K562 (cell line): ENCODE measurements around the gene MBNL2. TPM values are rescaled to one million over a fixed set of nuclear protein-coding genes. Genes with fewer than 3 reads are reported as not detected.

Experiments used
- ATAC-seq: fragments of 200-7000 bp; cut with Tn5 transposase; 3 replicates; pipeline ENCODE4 v1.9.1; 2020; ENCODE audit warnings: moderate library complexity
- BruUV-seq: library from RNA; stranded (reverse); fragments of 400-500 nt; replicated peaks from 2 replicates; lab custom pipeline; 2021; lab: Mats Ljungman, UMichigan
- CTCF ChIA-PET: fragments of 300-600 bp; formaldehyde crosslinking; extraction: SDS; loops from one replicate; lab custom pipeline; 2021; ENCODE audit warnings: low intra/inter-chr PET ratio; lab: Yijun Ruan, JAX
- POLR2A ChIA-PET: fragments of 300-600, 350-650 bp; sonication (Branson Sonifier 250); formaldehyde crosslinking; extraction: SDS; loops from one replicate; lab custom pipeline; 2021; ENCODE audit warnings: antibody characterized with exemption, inconsistent platforms; lab: Yijun Ruan, JAX
- DNase-seq, 4 experiments: peaks; one replicate each; pipeline versions ENCODE4 v3.0.0 to v3.0.0-alpha.2; 2011 to 2018; ENCODE audit warnings: low spot score in 3 of 4, mixed read lengths in 3 of 4; ENCODE audit errors: extremely low read depth in 1 of 4
- FAIRE-seq: peaks from 2 replicates; lab custom pipeline; 2011; peaks lifted over from hg19 to GRCh38; lab: Jason Lieb, UNC
- H2AFZ ChIP-seq: 2 replicates; pipeline ENCODE4 v1.6.0; 2011; ENCODE audit warnings: low read depth, low read length, control low read depth, inconsistent platforms
- H3K27ac ChIP-seq: fragments of 200-600 bp; 3 replicates; pipeline ENCODE4 v1.8.0; 2011; ENCODE audit warnings: low read depth, mild to moderate bottlenecking, control low read depth, inconsistent platforms, low read length, moderate library complexity, mixed read lengths; ENCODE audit errors: extremely low read depth
- H3K27me3 ChIP-seq, 2 experiments: fragments of 300-600 bp in 1 of 2; 2 replicates in 1 of 2; 3 replicates in 1 of 2; pipeline versions ENCODE4 v1.6.0 to v1.8.0; 2011; ENCODE audit warnings: inconsistent platforms in 2 of 2, low read length in 2 of 2, mild to moderate bottlenecking in 1 of 2, mixed read lengths in 1 of 2, moderate library complexity in 1 of 2; ENCODE audit not compliant: control insufficient read depth in 2 of 2, insufficient read depth in 2 of 2
- H3K36me3 ChIP-seq: fragments of 300-600 bp; 3 replicates; pipeline ENCODE4 v1.8.0; 2011; ENCODE audit warnings: mild to moderate bottlenecking, low read length, inconsistent platforms; ENCODE audit not compliant: control insufficient read depth, insufficient read depth
- H3K4me1 ChIP-seq, 2 experiments: fragments of 200-600 bp in 1 of 2; replicated peaks in 1 of 2; 2 replicates in 1 of 2; 3 replicates in 1 of 2; pipeline versions ENCODE4 v1.5.1 to v1.8.0; 2011; ENCODE audit warnings: inconsistent platforms in 2 of 2, low read length in 2 of 2, mild to moderate bottlenecking in 1 of 2, mixed read lengths in 1 of 2, moderate library complexity in 1 of 2; ENCODE audit not compliant: control insufficient read depth in 2 of 2, insufficient read depth in 2 of 2
- H3K4me2 ChIP-seq: 2 replicates; pipeline ENCODE4 v1.6.1; 2011; ENCODE audit warnings: low read length, control low read depth, inconsistent platforms, mixed read lengths; ENCODE audit not compliant: insufficient read depth
- H3K4me3 ChIP-seq: fragments of 200-600 bp; sonication (generic), shearing (Covaris generic); 2 replicates; pipeline ENCODE4 v1.5.1; 2016; ENCODE audit warnings: control low read depth, inconsistent platforms
- H3K79me2 ChIP-seq: fragments of 200-600 bp; 3 replicates; pipeline ENCODE4 v1.8.0; 2011; ENCODE audit warnings: low read length, inconsistent platforms; ENCODE audit not compliant: control insufficient read depth, insufficient read depth
- H3K9ac ChIP-seq, 2 experiments: 2 replicates each; pipeline versions ENCODE4 v1.6.0 to v1.6.1; 2011; ENCODE audit warnings: low read depth in 2 of 2, low read length in 2 of 2, control low read depth in 1 of 2, inconsistent platforms in 1 of 2, mild to moderate bottlenecking in 1 of 2, mixed read lengths in 1 of 2; ENCODE audit not compliant: insufficient read depth in 1 of 2
- H3K9me1 ChIP-seq: one replicate; pipeline ENCODE4 v1.6.0; 2011; ENCODE audit warnings: inconsistent platforms, mild to moderate bottlenecking, low read length, moderate library complexity; ENCODE audit not compliant: control insufficient read depth, insufficient read depth
- H3K9me3 ChIP-seq: replicated peaks from 2 replicates; pipeline ENCODE4 v1.5.1; 2011; ENCODE audit warnings: low read depth, low read length, inconsistent platforms; ENCODE audit not compliant: control insufficient read depth, insufficient read depth
- H4K20me1 ChIP-seq: replicated peaks from 2 replicates; pipeline ENCODE4 v1.6.1; 2011; ENCODE audit warnings: low read length, inconsistent platforms, mixed read lengths; ENCODE audit not compliant: control insufficient read depth, insufficient read depth
- CBX8 ChIP-seq: fragments of 200-600 bp; sonication (generic); IDR thresholded peaks from 2 replicates; pipeline ENCODE4 v1.6.1; 2012; ENCODE audit warnings: borderline replicate concordance, mixed run types, low read depth, mild to moderate bottlenecking, moderate library complexity, mixed read lengths, low read length, control low read depth, inconsistent platforms; ENCODE audit not compliant: poor library complexity, severe bottlenecking; ENCODE audit errors: extremely low read depth
- EP400 ChIP-seq: fragments of 450-650 bp; IDR thresholded peaks from 2 replicates; pipeline ENCODE4 v1.6.1; 2017; ENCODE audit warnings: antibody characterized with exemption, mild to moderate bottlenecking, moderate library complexity
- MCM3 ChIP-seq: fragments of 450-650 bp; IDR thresholded peaks from 2 replicates; pipeline ENCODE4 v1.6.1; 2016
- SAFB ChIP-seq: fragments of 200-400 bp; formaldehyde crosslinking; IDR thresholded peaks from 2 replicates; pipeline ENCODE4 v1.6.1; 2017; ENCODE audit warnings: low read depth, low read length, borderline replicate concordance
- ZBTB2 ChIP-seq: fragments of 450-650 bp; IDR thresholded peaks from 2 replicates; pipeline ENCODE4 v1.6.1; 2016; ENCODE audit warnings: antibody characterized with exemption
- ZNF263 ChIP-seq: sonication (generic); formaldehyde crosslinking; IDR thresholded peaks from 2 replicates; pipeline ENCODE4 v1.8.0; 2022; ENCODE audit warnings: mild to moderate bottlenecking, missing genetic modification reagents, borderline replicate concordance
- ZNF3 ChIP-seq: fragments of 250-450 bp; sonication (Bioruptor Pico); IDR thresholded peaks from 2 replicates; pipeline ENCODE4 v1.5.0; 2021; ENCODE audit warnings: mild to moderate bottlenecking, moderate library complexity
- ZNF449 ChIP-seq: fragments of 250-450 bp; sonication (Bioruptor Pico); IDR thresholded peaks from 2 replicates; pipeline ENCODE4 v1.8.0; 2022; ENCODE audit warnings: moderate library complexity, mild to moderate bottlenecking, inconsistent platforms
- WGBS: fragments of 100-300 bp; shearing (Covaris generic); methylation state at CpG from one replicate; pipeline ENCODE4 v1.1.6; 2016; ENCODE audit warnings: low coverage, mixed read lengths; ENCODE audit not compliant: insufficient coverage; ENCODE audit errors: missing lambda C conversion rate; 5-methylcytosine and 5-hydroxymethylcytosine counted together
- in situ Hi-C: fragments of 300-500 bp; cut with MboI; formaldehyde crosslinking; loops from 4 replicates; pipeline ENCODE4 v1.15.0; 2018; ENCODE audit warnings: inconsistent platforms, mixed read lengths
- intact Hi-C: fragments of 100-400 bp; cut with micrococcal nuclease; formaldehyde crosslinking; loops from 2 replicates; pipeline ENCODE4 v1.14.2; 2022
- polyA plus RNA-seq, 8 experiments: library from polyadenylated mRNA; depleted of rRNA in 4 of 8; stranded (reverse) in 5 of 8; unstranded in 3 of 8; fragments of >200 nt; fragmentation: Nextera tagmentation in 2 of 8; fragmentation: Illumina TruSeq in 1 of 8; extraction: Ambion mirVana in 2 of 8; extraction: Trizol in 1 of 8; gene quantifications; 2 replicates each; pipeline versions ENCODE4 v1.2.1 to v1.2.3, GENCODE V29; 2011 to 2014; ENCODE audit warnings: inconsistent platforms in 1 of 8, missing spikeins in 1 of 8
- total RNA-seq, 7 experiments: library from RNA; depleted of rRNA in 6 of 7; stranded (reverse); fragments of >200 nt in 6 of 7; fragmentation: Illumina TruSeq in 2 of 7; extraction: Trizol in 2 of 7; gene quantifications; 2 replicates each; pipeline versions ENCODE4 v1.2.1 to v1.2.3, GENCODE V29; 2011 to 2021; ENCODE audit warnings: low replicate concordance in 1 of 7
- TF ChIP-seq, protein P1 (sequence below): fragments of 450-650 bp; IDR thresholded peaks from 2 replicates; pipeline ENCODE4 v1.6.1; 2017; ENCODE audit warnings: mild to moderate bottlenecking, moderate library complexity

The MBNL2 gene
- total and polyA plus RNA-seq, 9 of the 15 experiments (the other 6 are each of a cell fraction or from before 2014, with no cell fraction given) = 7.0 to 24.8 (median 13.8) TPM

DNA sequence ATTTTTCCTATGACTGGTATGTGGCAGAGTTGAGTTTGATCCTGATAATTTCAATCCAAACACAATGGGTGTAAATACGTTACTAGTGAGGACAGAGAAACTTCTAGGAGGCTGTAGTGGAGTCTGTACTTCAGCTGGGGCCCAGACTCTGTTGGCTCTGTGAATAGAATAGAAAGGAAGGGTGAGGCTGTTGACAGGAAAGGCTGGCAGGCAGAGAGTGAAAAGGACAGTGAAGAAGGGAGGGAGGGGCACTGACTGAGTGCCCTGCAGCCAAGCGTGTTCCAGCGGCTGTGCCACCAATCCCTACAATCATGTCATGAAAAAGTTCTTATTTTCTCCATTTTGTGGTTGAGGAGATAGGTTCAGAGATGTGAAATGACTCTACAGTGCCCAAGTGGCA, 80.5 kb downstream of the MBNL2 start:
- Histone ChIP-seq H3K27me3 (no peaks in the 10 kb centered on the region), H3K4me3 (no peak overlapping the region), H3K27ac (no peak overlapping the region), H4K20me1 (0 out of 2 replicates have a peak, but pooled peaks cover 3% of the 10 kb centered on the region), H3K9ac (no peak overlapping the region), H3K4me2 (no peak overlapping the region), H3K36me3 (no peaks in the 10 kb centered on the region; the same call in 2 of the 3 replicates), H3K79me2 (peaks cover 20% of the 10 kb centered on the region; the same call in 2 of the 3 replicates), H3K4me1 (no peaks in the 10 kb centered on the region; a peak in 2 of 5 replicates), H3K9me3 (no peaks in the 10 kb centered on the region), H3K9me1 (no peaks in the 10 kb centered on the region), H2AFZ (no peak overlapping the region)
- no peak for FAIRE-seq
- 72% methylated on average over 3 of the region's 3 CpGs for WGBS
- no peak for DNase-seq
- no peak for ATAC-seq
- ChIA-PET POLR2A (interaction anchor here (0.6 to 1.1 kb wide), 2 partner anchors 101 to 111 kb away, joined by 4 read pairs; no protein-coding TSS in a partner anchor), CTCF (no interaction called here)
- in situ Hi-C loops (no loop called here), intact Hi-C loops (no loop called here)
- TF ChIP-seq ZNF263 (CRISPR knock-in tag) (no peak), ZNF3 (no peak), ZBTB2 (no peak), SAFB (no peak), CBX8 (no peak), EP400 (no peak), MCM3 (no peak), ZNF449 (CRISPR knock-in tag) (no peak)
- TF ChIP-seq, protein P1, sequence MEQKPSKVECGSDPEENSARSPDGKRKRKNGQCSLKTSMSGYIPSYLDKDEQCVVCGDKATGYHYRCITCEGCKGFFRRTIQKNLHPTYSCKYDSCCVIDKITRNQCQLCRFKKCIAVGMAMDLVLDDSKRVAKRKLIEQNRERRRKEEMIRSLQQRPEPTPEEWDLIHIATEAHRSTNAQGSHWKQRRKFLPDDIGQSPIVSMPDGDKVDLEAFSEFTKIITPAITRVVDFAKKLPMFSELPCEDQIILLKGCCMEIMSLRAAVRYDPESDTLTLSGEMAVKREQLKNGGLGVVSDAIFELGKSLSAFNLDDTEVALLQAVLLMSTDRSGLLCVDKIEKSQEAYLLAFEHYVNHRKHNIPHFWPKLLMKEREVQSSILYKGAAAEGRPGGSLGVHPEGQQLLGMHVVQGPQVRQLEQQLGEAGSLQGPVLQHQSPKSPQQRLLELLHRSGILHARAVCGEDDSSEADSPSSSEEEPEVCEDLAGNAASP = no peak
- no TSS peak for BruUV-seq
